Erythroblast (primary cell): ENCODE results near the gene AMMECR1.
"Not testable (repeated sequence)": the region's sequence is repeated elsewhere in the genome, so short reads cannot be mapped to it uniquely, and the experiment has no call there.

Source experiments
- DNase-seq, 2 experiments: peaks; one replicate each; lab custom pipeline; 2025; lab: John Stamatoyannopoulos, UW
- GATA1 ChIP-seq: IDR thresholded peaks from 2 replicates; pipeline ENCODE4 v1.6.1; 2011; ENCODE audit warnings: low read depth, mild to moderate bottlenecking, control low read depth, low read length, moderate library complexity
- POLR2A ChIP-seq: IDR thresholded peaks from 2 replicates; pipeline ENCODE4 v1.6.1; 2011; ENCODE audit warnings: mild to moderate bottlenecking, low read length

AMMECR1 gene

GRCh38 chrX:110258552-110258951 is 59.3 kb downstream of the AMMECR1 start:
- DNase-seq: no peak
- TF ChIP-seq GATA1: no peak
- TF ChIP-seq POLR2A: no peak

GRCh38 chrX:110257889-110258288 is 60.0 kb downstream of the AMMECR1 start:
- DNase-seq: no peak
- no peak for TF ChIP-seq POLR2A
- TF ChIP-seq GATA1: no peak

- no peak for TF ChIP-seq POLR2A
- no peak for TF ChIP-seq GATA1
- DNase-seq: peak; percentile 24 to 57
Observed at GRCh38 chrX:110252711-110253110, 65.2 kb downstream of the AMMECR1 start.

- no peak for TF ChIP-seq GATA1
- TF ChIP-seq POLR2A: no peak
Observed at GRCh38 chrX:110251961-110252360, 65.9 kb downstream of the AMMECR1 start.

GRCh38 chrX:110251526-110251925 is 66.4 kb downstream of the AMMECR1 start:
- no peak for TF ChIP-seq GATA1
- TF ChIP-seq POLR2A: no peak
- peak; percentile 37 to 70 for DNase-seq

More at GRCh38 chrX:110251961-110252360, 65.9 kb downstream of the AMMECR1 start:
- DNase-seq: no peak

- no peak for TF ChIP-seq GATA1
- no peak for TF ChIP-seq POLR2A
- DNase-seq: peak; percentile 15 to 43
Observed at GRCh38 chrX:110250847-110251246, 67.0 kb downstream of the AMMECR1 start.

GRCh38 chrX:110248578-110248977 is 69.3 kb downstream of the AMMECR1 start:
- TF ChIP-seq POLR2A (no peak), GATA1 (no peak)
- DNase-seq: no peak

- TF ChIP-seq GATA1 (no peak), POLR2A (no peak)
- no peak for DNase-seq
Observed at GRCh38 chrX:110245011-110245410, 72.9 kb downstream of the AMMECR1 start.

GRCh38 chrX:110242371-110242770 is 75.5 kb downstream of the AMMECR1 start:
- no peak for TF ChIP-seq POLR2A
- no peak for TF ChIP-seq GATA1

GRCh38 chrX:110241816-110242215 is 76.1 kb downstream of the AMMECR1 start:
- TF ChIP-seq POLR2A (no peak), GATA1 (no peak)
- DNase-seq: peak in 1 of 2 experiments; percentile 7

More at GRCh38 chrX:110242371-110242770, 75.5 kb downstream of the AMMECR1 start:
- no peak for DNase-seq

- DNase-seq: peak in 1 of 2 experiments; percentile 64
Observed at GRCh38 chrX:110238259-110238658, 79.6 kb downstream of the AMMECR1 start.

- not testable (repeated sequence) for DNase-seq
Observed at GRCh38 chrX:110231485-110231884, 86.4 kb downstream of the AMMECR1 start.

- DNase-seq: not testable (repeated sequence)
Observed at GRCh38 chrX:110229497-110230111, 88.3 kb downstream of the AMMECR1 start.

- TF ChIP-seq POLR2A (no peak), GATA1 (no peak)
Observed at GRCh38 chrX:110228453-110228852, 89.4 kb downstream of the AMMECR1 start.

GRCh38 chrX:110226931-110227330 is 91.0 kb downstream of the AMMECR1 start:
- DNase-seq: no peak
- TF ChIP-seq POLR2A (no peak), GATA1 (no peak)

More at GRCh38 chrX:110228453-110228852, 89.4 kb downstream of the AMMECR1 start:
- no peak for DNase-seq

- DNase-seq: no peak
Observed at GRCh38 chrX:110224926-110225617, 92.8 kb downstream of the AMMECR1 start.

More at GRCh38 chrX:110224926-110225617, 92.8 kb downstream of the AMMECR1 start:
- TF ChIP-seq GATA1: no peak
- TF ChIP-seq POLR2A: no peak
